HG03558 (cell line): ENCODE data around the gene CHPF2.

Experiments
- ATAC-seq: cut with Tn5 transposase; IDR thresholded peaks from one replicate; pipeline ENCODE4 v1.9.1; 2021; ENCODE audit warnings: moderate number of reproducible peaks; ENCODE audit not compliant: unreplicated experiment; ENCODE audit errors: extremely low read depth

CHPF2 gene

DNA sequence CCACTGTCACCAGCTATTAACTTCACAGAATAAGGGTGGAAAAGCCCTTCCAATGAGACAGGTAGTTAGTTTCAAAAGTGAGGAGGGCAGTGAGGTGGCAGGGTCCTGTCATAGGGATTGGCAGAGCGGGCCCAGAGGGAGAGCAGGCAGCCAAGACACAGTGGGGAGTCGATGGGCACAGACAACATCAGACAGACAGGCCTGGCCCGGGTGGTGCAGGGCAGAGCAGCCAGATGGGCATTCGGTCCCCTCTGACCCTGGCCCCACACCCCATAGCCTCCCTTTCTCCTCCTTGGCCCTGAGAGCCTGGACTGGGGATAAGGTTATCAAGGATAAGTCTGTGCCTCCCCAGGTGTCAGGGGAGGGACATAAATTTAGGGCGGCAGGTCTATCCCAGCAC, 47.6 kb downstream of the CHPF2 start:
- no peak for ATAC-seq

DNA sequence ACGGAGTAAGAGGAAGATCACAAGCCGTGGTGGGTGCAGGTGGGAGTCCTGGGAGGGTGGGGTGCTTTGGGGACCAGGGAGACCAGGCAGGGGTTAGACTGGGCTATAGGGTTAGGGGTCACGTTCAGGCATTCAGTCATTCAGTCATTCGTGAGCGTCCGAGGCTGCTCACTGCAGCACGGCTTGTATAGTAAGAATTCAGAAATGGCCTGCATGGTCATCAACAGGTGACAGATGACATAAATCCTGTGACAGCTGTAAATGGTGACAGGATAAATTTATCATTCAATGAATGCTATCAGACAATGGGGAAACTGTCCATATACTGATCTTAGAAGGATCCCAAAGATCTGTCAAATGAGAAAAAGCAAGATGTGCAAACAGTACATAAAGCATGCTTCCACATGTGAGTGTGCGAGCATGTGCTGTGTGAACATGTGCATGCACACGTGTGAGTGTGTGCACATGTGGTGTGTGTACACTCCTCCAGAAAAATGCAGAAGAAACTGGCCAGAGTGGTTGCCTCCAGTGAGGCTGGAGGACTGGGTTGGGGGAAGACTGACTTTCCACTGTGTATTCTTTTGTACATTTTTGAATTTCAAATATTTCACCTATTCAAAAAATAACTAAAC, 48.2 kb downstream of the CHPF2 start:
- ATAC-seq: no peak

GRCh38 chr7:151281686-151282085, 49.4 kb downstream of the CHPF2 start:
- ATAC-seq: no peak

DNA sequence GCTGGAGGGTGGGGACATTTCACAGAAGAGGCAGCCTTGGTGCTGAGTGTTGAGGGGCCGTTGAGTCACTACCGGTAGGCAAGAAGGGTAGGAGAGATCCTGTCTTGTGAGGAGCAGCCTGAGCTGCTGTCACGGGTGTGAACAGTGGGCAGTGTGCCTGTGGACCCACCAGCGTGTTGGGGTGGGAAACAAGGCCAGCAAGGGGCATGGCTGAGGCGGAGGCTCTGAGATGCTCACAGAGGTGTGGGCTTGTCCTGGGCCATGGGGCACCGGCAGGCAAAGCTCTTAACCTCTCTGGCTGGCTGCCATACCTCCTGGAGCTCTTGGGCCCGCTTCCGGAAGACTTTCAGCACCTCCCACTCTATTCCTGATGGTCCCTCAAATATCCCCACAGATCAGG, 49.8 kb downstream of the CHPF2 start:
- no peak for ATAC-seq

DNA sequence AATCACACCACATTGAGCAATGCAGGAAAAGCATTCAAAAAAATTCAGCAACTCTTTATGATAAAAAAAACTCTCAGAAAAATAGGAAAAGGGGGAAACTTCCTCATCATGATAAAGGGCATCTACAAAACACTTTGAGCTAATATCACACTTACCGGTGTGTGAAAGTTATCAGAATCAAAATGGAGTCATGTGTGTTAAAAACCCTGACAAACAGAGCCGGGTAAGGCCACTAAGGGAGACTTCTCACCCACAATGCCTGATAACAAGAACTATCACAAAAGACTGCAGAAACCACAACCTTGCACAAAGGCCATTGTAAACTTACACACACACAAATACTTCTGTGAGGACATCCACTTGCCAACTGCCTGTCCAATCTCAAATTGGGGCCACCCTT, 51.0 kb downstream of the CHPF2 start:
- ATAC-seq: no peak

- no peak for ATAC-seq
Measured at GRCh38 chr7:151286148-151286547, 53.9 kb downstream of the CHPF2 start.
